Psoas muscle (tissue), 8 donors: ENCODE results near the gene NT5C2. TPM values are rescaled to one million over a fixed set of nuclear protein-coding genes. Genes with fewer than 3 reads are reported as not detected.
"Not testable (repeated sequence)": the region's sequence is repeated elsewhere in the genome, so short reads cannot be mapped to it uniquely, and the experiment has no call there.

Source experiments
- ATAC-seq, 4 donors: fragments of 200-7000 bp; cut with Tn5 transposase; one replicate each; pipeline ENCODE4 v1.9.1; 2020; ENCODE audit warnings: moderate library complexity in 3 of 4, mild to moderate bottlenecking in 2 of 4
- DNase-seq, 2 donors: peaks; one replicate each; pipeline ENCODE4 v3.0.0-alpha.2; 2020
- H3K27ac ChIP-seq: fragments of 200-600 bp; one replicate; pipeline ENCODE4 v1.8.0; 2022
- H3K27me3 ChIP-seq, 3 donors: fragments of 200-600 bp in 1 of 3; one replicate each; pipeline versions ENCODE4 v1.6.1 to v1.8.0; 2013 to 2022; ENCODE audit warnings: low read length in 2 of 3, mild to moderate bottlenecking in 2 of 3, moderate library complexity in 1 of 3; ENCODE audit not compliant: insufficient read depth in 3 of 3
- H3K36me3 ChIP-seq, 2 donors: fragments of 200-600 bp in 1 of 2; one replicate each; pipeline versions ENCODE4 v1.6.1 to v1.8.0; 2013 to 2022; ENCODE audit warnings: low read depth in 1 of 2, mild to moderate bottlenecking in 1 of 2, moderate library complexity in 1 of 2; ENCODE audit not compliant: insufficient read depth in 1 of 2
- H3K4me1 ChIP-seq: fragments of 200-600 bp; one replicate; pipeline ENCODE4 v1.8.0; 2022
- H3K4me3 ChIP-seq: fragments of 200-600 bp; one replicate; pipeline ENCODE4 v1.8.0; 2022; ENCODE audit warnings: mild to moderate bottlenecking
- H3K9me3 ChIP-seq: fragments of 200-600 bp; one replicate; pipeline ENCODE4 v1.8.0; 2022
- WGBS, 3 donors: extraction: QIAGEN DNeasy Blood & Tissue Kit; methylation state at CpG; one replicate each; pipeline versions ENCODE4 v1.1.6 to v1.1.7; 2013; 5-methylcytosine and 5-hydroxymethylcytosine counted together
- intact Hi-C, 2 donors: fragments of 100-400 bp; cut with DNase I; formaldehyde crosslinking; loops; one replicate each; pipeline versions ENCODE4 v1.11.0 to v1.14.2; 2022
- polyA plus RNA-seq, 3 donors: library from polyadenylated mRNA; stranded (reverse); fragments of 200-250 nt; gene quantifications; one replicate each; pipeline ENCODE4 v1.2.3, GENCODE V29; 2013
- total RNA-seq, 4 donors: library from RNA; stranded (reverse); fragmentation: NEBNext Ultra II Directional in 2 of 4; extraction: Animal tissue kit (Norgen Biotek cat#: 25700) in 2 of 4; gene quantifications; one replicate each; pipeline versions ENCODE4 v1.2.1 to v1.2.4, GENCODE V29; 2021 to 2023
- TF ChIP-seq, protein P1 (sequence below): fragments of 200-600 bp; IDR thresholded peaks from one replicate; pipeline ENCODE4 v1.8.0; 2022; ENCODE audit warnings: antibody characterized with exemption
- donor health status: healthy with polysubstance abuse.
- donor health status: DM: no; HTN: no; CAD: no; lungs with moderate emphysema.
- donor health status: Bipolar disorder and iron deficiency.
- donor health status: healthy.
- donor health status: DM: yes; HTN: yes; CAD: no.
- donor health status: DM: no; HTN: no; CAD: no.
- donor health status: DM: no; HTN: no; CAD: no.
- donor health status: DM: yes; HTN: yes; CAD: no.

Gene NT5C2
- total and polyA plus RNA-seq, 7 donors: 17.8 to 94.6 (median 64.5) TPM

DNA sequence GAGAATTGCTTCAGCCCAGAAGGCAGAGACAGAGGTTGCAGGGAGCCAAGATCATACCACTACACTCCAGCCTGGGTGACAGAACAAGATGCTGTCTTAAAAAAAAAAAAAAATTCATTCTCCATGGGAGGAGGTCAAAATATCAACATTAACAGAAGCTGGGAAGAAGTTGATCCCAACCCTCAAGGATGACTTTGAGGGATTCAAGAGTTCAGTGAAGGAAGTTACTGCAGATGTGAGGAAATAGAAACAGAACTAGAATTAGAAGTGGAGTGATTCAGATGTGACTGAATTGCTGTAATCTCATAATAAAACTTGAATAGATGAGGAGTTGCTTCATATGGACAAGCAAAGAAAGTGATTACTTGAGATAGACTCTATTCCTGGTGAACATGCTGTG is 32.9 kb upstream of the NT5C2 start:
- H3K27me3 ChIP-seq: no peaks in the 10 kb centered on the region
- H3K9me3 ChIP-seq: peaks cover 8% of the 10 kb centered on the region
- H3K36me3 ChIP-seq: no peaks in the 10 kb centered on the region
- H3K4me1 ChIP-seq: peaks cover 24% of the 10 kb centered on the region
- ATAC-seq (no peak), DNase-seq (no peak)
- H3K4me3 ChIP-seq: no peak overlapping the region
- H3K27ac ChIP-seq: no peak overlapping the region
- TF ChIP-seq, protein P1, sequence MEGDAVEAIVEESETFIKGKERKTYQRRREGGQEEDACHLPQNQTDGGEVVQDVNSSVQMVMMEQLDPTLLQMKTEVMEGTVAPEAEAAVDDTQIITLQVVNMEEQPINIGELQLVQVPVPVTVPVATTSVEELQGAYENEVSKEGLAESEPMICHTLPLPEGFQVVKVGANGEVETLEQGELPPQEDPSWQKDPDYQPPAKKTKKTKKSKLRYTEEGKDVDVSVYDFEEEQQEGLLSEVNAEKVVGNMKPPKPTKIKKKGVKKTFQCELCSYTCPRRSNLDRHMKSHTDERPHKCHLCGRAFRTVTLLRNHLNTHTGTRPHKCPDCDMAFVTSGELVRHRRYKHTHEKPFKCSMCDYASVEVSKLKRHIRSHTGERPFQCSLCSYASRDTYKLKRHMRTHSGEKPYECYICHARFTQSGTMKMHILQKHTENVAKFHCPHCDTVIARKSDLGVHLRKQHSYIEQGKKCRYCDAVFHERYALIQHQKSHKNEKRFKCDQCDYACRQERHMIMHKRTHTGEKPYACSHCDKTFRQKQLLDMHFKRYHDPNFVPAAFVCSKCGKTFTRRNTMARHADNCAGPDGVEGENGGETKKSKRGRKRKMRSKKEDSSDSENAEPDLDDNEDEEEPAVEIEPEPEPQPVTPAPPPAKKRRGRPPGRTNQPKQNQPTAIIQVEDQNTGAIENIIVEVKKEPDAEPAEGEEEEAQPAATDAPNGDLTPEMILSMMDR: no peak
- intact Hi-C loops: no loop called here

DNA sequence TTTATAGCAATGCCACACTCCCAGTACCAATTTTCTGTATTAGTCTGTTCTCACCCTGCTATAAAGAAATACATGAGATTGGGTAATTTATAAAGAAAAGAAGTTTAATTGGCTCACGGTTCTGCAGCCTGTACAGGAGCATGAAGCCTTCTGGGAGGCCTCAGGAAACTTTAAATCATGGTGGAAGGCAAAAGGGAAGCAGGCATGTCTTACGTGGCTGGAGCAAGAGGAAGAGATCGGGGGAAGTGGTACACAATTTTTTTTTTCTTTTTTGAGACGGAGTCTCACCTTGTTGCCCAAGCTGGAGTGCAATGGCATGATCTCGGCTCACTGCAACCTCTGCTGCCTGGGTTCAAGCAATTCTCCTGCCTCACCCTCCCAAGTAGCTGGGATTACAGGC is 31.6 kb upstream of the NT5C2 start:
- H3K27me3 ChIP-seq, H3K4me3 ChIP-seq, DNase-seq, H3K36me3 ChIP-seq, ATAC-seq, intact Hi-C loops, H3K9me3 ChIP-seq, H3K27ac ChIP-seq: not testable (repeated sequence)
- 76 to 80% (median 79%) methylated on average over 5 of the region's 5 CpGs for WGBS, 3 donors
- H3K4me1 ChIP-seq: peaks cover 16% of the 10 kb centered on the region

DNA sequence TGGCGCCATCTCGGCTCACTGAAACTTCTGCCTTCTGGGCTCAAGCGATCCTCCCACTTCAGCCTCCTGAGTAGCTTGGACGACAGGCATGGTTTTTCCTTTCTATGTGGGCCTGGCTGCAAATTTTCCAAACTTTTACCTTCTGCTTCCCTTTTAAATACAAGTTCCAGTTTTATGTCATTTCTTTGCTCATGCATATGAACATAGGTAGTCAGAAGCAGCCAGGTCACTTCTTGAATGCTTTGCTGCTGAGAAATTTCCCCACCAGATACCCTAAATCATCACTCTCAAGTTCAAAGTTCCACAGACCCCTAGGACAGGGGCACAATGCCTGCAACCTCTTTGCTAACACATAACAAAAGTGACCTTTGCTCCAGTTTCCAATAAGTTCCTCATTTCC is 31.1 kb upstream of the NT5C2 start:
- DNase-seq (no peak), ATAC-seq (no peak)
- Histone ChIP-seq H3K27ac (no peak overlapping the region), H3K4me1 (peaks cover 16% of the 10 kb centered on the region), H3K9me3 (peaks cover 8% of the 10 kb centered on the region), H3K27me3 (no peaks in the 10 kb centered on the region), H3K36me3 (no peaks in the 10 kb centered on the region), H3K4me3 (no peak overlapping the region)
- 90 to 95% (median 91%) methylated on average over 4 of the region's 4 CpGs for WGBS, 3 donors
- TF ChIP-seq, protein P1: no peak
- intact Hi-C loops: no loop called here

DNA sequence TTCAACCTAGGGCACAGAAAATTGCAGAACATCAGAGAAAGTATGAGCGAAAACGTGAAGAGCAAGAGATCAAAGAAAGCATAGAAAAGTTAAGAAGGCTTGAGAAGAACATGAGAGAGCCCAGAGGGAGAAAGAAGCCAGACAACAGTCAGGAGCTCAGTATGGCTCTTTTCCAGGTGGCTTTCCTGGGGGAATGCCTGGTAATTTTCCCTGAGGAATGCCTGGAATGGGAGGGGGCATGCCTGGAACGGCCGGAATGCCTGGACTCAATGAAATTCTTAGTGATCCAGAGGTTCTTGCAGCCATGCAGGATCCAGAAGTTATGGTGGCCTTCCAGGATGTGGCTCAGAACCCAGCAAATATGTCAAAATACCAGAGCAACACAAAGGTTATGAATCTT is 23.3 kb upstream of the NT5C2 start:
- H3K27me3 ChIP-seq, H3K9me3 ChIP-seq, ATAC-seq, intact Hi-C loops, H3K4me3 ChIP-seq, H3K4me1 ChIP-seq, DNase-seq, H3K36me3 ChIP-seq: not testable (repeated sequence)
- WGBS, 3 donors: 31 to 55% (median 32%) methylated on average over 4 of the region's 4 CpGs
- peak overlapping the region; percentile 41 for H3K27ac ChIP-seq

DNA sequence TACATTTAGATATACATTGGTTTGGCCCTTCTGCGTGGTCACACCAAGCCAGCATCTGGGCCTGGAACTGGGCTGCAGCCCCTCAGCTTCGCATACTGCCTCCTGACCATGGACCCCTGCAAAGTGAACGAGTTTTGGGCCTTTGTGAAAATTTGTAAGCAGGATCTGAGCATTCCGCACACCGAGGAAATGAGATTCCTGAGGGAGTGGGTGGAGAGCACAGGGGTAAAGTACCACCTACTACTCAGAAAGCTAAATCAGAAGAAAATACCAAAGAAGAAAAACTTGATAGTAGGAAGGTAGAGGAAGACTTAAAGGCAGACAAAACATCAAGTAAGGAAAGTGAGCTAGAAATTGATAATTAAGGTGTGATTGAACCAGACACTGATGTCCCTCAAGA is 22.5 kb upstream of the NT5C2 start:
- Histone ChIP-seq H3K27me3 (no peaks in the 10 kb centered on the region), H3K4me3 (no peak overlapping the region), H3K4me1 (peaks cover 5% of the 10 kb centered on the region), H3K27ac (no peak overlapping the region), H3K36me3 (no peaks in the 10 kb centered on the region), H3K9me3 (peaks cover 2% of the 10 kb centered on the region)
- intact Hi-C loops: no loop called here
- TF ChIP-seq, protein P1: no peak
- 85 to 92% (median 86%) methylated on average over 5 of the region's 5 CpGs for WGBS, 3 donors
- ATAC-seq (no peak), DNase-seq (no peak)

DNA sequence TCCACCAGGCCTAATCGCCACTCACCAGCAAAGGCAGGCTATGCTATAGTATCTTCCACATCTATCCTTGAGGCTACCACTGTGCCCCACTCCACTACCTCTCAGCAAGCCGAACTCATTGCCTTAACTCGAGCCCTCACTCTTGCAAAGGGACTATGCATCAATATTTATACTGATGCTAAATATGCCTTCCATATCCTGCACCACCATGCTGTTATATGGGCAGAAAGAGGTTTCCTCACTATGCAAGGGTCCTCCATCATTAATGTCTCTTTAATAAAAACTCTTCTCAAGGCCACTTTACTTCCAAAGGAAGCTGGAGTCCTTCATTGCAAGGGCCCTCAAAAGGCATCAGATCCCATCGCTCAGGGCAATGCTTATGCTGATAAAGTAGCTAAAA is 17.2 kb upstream of the NT5C2 start:
- H3K36me3 ChIP-seq, ATAC-seq, H3K27ac ChIP-seq, DNase-seq, H3K4me3 ChIP-seq, H3K9me3 ChIP-seq, H3K27me3 ChIP-seq, H3K4me1 ChIP-seq, intact Hi-C loops: not testable (repeated sequence)
- 95 to 97% (median 95%) methylated on average over 4 of the region's 4 CpGs for WGBS, 3 donors

DNA sequence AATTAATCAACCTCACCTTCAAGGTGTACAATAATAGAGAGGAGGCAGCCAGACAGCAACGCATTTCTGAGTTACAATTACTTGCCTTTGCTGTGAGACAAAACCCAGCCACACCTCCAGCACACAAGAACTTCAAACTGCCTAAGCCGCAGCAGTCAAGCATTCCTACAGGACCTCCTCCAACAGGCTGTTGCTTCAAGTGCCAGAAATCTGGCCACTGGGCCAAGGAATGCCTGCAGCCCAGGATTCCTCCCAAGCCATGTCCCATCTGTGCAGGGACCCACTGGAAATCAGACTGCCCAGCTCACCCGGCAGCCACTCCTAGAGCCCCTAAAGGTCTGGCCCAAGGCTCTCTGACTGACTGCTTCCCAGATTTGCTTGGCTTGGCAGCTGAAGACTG is 14.6 kb upstream of the NT5C2 start:
- WGBS, 3 donors: 20 to 23% (median 20%) methylated on average over 3 of the region's 3 CpGs
- DNase-seq, ATAC-seq, H3K4me1 ChIP-seq, H3K36me3 ChIP-seq, H3K4me3 ChIP-seq, H3K27me3 ChIP-seq, H3K9me3 ChIP-seq, H3K27ac ChIP-seq, intact Hi-C loops: not testable (repeated sequence)
